Cerebellar cortex (tissue), 1 donor: ENCODE data around the gene TLR1.
A peak's percentile ranks its signal among the peaks of the same experiment; 100 is the strongest.
"Not testable (repeated sequence)": the region's sequence is repeated elsewhere in the genome, so short reads cannot be mapped to it uniquely, and the experiment has no call there.

ENCODE experiments used
- DNase-seq: peaks from one replicate; pipeline ENCODE4 v3.0.0-alpha.2; 2015; ENCODE audit warnings: low spot score

The TLR1 gene

GRCh38 chr4:38774181-38774955 lies 30.2 kb downstream of the TLR1 start:
- no peak for DNase-seq

- DNase-seq = not testable (repeated sequence)
Measured at GRCh38 chr4:38770281-38770680, 34.3 kb downstream of the TLR1 start.

- no peak for DNase-seq
Measured at GRCh38 chr4:38769857-38770256, 34.7 kb downstream of the TLR1 start.

GRCh38 chr4:38769441-38769840 lies 35.1 kb downstream of the TLR1 start:
- no peak for DNase-seq

GRCh38 chr4:38768968-38769394 lies 35.6 kb downstream of the TLR1 start:
- no peak for DNase-seq

- not testable (repeated sequence) for DNase-seq
Measured at GRCh38 chr4:38766940-38767339, 37.7 kb downstream of the TLR1 start.

GRCh38 chr4:38765382-38765781 lies 39.2 kb downstream of the TLR1 start:
- DNase-seq = no peak

GRCh38 chr4:38764277-38764676 lies 40.3 kb downstream of the TLR1 start:
- no peak for DNase-seq

GRCh38 chr4:38762560-38762959 lies 42.0 kb downstream of the TLR1 start:
- DNase-seq = no peak

- DNase-seq = no peak
Measured at GRCh38 chr4:38759790-38760122, 44.8 kb downstream of the TLR1 start.

- DNase-seq = peak; percentile 68
Measured at GRCh38 chr4:38759113-38759789, 45.3 kb downstream of the TLR1 start.

- peak; percentile 21 for DNase-seq
Measured at GRCh38 chr4:38757945-38758600, 46.5 kb downstream of the TLR1 start.

- peak; percentile 71 for DNase-seq
Measured at GRCh38 chr4:38752941-38753806, 51.4 kb downstream of the TLR1 start.

- no peak for DNase-seq
Measured at GRCh38 chr4:38752372-38752940, 52.1 kb downstream of the TLR1 start.

- no peak for DNase-seq
Measured at GRCh38 chr4:38751341-38752010, 53.1 kb downstream of the TLR1 start.

- no peak for DNase-seq
Measured at GRCh38 chr4:38749336-38749735, 55.3 kb downstream of the TLR1 start.

GRCh38 chr4:38747629-38748028 lies 57.0 kb downstream of the TLR1 start:
- DNase-seq = no peak
